ENCODE results near the gene KCNJ6. TPM values are rescaled to one million over a fixed set of nuclear protein-coding genes. Genes with fewer than 3 reads are reported as not detected.

The KCNJ6 gene
- total RNA-seq, 1 donor from 2014 or later = not detected

DNA sequence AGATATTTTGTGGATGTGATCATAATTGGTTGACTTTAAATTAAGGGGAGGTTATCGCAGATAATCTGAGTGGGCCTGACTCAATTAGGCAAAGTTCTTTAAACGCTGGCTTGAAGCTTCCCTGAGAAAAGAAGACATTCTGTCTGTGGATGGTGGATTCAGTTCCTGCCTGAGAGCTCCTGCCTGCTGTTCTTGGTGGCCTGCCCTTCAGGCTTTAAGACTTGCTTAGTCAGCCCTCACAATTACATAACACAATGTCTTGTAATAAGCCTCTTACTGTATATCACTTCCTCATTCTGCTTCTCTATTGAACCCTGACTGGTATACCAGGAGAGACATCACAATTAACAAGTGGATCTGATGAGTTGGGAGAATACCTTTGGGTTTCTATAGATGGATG is 50.2 kb downstream of the KCNJ6 start:
- DNase-seq (ENCODE audit: low spot score) = no peak

DNA sequence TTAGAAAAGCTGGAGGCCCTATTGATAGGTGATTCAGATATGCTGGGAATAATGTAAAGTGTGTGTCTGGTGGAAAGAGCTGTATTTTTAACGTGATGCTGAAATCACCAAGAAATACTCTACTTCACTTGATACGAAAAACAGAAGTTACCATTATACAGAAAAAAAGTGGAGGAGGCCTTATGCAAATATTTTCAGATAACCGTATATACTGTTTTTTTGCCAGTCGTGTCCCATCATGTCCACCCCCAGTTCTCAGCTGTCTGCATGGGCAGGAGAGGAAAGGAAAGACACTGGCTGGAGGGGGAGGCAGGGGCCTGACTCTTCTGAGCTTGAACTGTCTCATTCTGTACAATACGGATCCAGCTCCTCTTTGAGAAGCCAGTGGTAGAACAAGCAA is 51.1 kb downstream of the KCNJ6 start:
- DNase-seq (ENCODE audit: low spot score) = no peak

DNA sequence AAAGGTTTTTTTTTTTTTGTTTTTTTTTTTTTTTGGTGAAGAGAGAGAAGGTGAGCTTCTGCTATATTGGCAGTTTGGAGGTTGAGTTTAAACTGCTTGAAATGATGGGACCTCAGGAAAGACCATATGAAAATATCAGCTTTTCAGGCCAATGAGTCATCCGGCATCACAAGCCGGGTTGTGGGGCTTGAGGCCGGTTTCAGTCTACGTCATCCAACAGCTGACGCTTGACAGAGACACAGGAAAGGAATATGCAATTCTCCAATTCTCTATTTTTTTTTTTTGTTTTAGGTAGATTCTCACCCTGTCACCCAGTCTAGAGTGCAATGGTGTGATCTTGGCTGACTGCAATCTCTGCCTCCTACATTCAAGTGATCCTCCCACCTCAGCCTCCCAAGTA is 52.4 kb downstream of the KCNJ6 start:
- no peak for DNase-seq (ENCODE audit: low spot score)

DNA sequence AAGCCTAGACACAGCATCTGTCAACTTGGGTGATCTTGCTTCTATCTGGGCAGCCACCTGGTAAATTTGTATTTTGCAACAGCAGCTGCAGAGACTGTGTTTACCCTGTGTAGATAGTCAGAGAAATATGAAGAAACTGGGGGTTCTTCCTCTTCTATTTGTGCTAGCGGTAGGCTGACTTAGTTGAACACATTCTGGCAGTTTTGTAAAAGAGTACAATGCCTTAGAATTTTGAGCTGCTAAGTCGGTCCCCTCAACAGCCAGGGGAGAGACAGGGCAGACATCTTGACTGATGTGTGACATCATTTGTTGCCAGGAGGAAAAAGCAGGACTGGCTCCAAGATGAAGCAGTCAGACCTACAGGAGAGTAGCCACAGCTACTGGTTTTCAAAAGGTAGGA is 53.7 kb downstream of the KCNJ6 start:
- DNase-seq (ENCODE audit: low spot score) = no peak

DNA sequence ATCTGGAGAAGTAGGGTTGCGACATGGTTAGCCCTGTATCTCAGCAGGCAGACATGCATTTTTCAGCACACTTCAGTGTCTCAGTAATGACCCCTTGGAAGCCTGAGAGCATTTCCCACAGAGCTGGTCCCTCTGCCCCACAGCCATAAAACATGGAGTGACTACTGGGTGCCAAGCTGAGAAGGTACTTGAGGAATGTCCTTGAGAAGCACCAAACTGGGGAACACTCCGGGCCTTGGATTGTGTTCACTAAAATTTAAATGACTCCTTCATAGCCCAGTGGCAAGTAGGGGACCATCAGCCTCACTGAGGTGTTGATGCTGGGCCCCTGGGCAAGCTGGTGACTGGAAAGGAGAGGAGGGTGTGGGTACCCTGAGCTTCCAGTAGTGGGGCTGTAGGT is 54.7 kb downstream of the KCNJ6 start:
- no peak for DNase-seq (ENCODE audit: low spot score)

DNA sequence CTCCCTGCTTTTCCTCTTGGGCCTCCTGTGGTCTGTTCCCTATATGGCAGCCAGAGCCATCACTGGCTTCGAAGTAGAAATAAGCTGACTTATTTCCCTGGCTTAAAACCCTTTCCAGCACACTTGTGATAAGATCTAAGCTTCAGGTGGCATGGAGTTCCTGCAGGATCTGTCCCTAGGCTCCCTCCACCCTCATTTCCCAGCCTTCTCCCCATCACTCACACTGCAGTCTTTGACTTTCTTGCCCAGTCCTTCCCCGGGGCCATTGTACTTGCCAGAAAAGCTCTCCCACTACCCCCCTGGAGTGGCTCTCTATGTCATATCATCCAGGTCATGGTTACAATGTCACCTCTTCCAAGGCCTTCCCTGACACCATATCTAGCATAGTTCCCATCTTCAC is 55.8 kb downstream of the KCNJ6 start:
- DNase-seq (ENCODE audit: low spot score) = no peak

DNA sequence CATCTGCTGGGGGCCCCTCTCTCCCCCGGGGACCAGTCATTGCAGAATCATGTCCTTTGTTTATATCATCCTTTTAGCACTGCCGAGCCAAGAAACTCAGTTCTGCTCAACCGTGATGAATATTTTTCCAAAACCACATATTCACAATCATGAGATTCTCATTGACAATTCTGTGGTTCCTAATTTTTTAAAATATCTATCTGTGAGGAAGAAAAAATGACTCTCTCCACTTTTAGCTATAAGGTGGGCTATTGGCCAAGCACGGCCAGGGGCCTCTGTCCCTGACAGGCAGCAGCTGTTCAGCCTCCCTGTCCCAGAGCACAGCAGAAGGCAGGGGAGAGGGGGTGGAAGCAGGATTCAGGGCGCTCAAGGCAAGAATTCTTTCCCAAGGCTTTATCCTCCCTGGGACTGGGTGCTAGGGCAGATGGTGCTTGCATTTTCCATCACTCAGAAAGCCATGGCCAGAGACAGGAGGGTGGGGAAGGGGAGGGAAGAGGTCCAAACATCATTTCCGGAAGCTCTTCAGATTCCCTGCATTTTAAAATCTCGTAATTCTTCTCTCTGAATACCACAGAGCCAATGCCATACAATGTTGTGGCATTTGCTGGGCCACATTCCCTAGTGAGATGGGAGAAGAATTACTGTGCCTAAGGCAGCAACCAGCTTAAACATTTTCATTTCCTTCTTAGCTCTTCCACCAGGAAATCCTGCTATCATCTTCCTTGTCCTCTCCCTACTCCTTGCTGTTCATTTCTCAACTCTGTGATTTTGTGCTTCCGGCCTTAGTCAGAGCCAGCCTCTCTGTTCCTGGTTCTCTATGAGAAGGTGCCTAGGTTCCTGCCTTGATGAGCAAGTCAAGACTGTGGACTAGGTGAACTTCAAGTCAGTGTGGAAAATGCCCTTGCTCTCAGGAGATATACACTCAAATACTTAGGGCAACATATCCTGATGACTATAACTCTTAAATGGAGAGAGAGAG is 60.3 kb downstream of the KCNJ6 start:
- no peak for DNase-seq (ENCODE audit: low spot score)

DNA sequence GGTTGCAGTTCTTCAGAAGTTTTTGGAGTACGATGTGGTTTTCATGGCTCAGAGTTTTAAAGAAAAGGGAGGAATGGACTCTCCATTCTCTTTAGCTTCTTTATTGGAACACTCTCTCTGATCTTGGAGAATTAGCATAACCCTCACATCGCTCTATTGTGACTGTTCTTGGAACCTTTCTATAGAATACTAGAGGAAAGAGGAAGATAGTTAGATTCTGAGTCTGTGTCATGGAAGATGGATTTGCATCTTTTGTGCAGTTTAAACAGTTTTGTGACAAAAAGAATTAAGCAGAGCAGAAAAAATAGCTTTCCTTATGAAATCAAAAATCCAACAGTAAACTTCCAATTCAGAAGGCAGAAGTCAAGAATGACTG is 61.0 kb downstream of the KCNJ6 start:
- no peak for DNase-seq (ENCODE audit: low spot score)

DNA sequence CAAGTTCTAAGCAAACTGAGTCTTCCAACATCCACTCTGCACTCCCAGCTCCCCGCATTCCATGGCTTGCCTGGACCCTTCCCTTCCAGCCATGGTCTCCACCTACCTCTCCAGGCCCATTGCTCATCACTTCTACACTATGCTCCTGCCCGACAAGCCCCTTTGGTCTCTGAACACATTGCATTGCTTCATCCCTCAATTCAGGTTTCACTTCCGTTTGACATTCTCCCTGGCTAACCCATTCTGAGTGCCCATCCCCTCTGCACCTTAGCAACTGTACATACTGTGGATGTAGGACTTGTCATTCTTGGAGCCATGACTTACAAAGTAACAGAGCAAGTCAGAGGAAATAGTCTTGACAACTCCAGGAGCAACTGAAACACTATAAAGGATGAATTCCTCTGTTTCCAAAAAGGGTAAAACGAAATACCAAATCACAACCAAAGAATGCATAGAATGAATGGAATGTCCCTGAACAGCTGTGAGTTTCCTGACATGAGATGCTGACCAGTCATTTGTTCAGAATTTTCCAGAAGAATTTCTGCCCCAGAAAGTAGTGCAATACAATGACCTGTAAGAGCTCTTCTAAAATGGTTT is 66.7 kb downstream of the KCNJ6 start:
- DNase-seq (ENCODE audit: low spot score) = no peak

DNA sequence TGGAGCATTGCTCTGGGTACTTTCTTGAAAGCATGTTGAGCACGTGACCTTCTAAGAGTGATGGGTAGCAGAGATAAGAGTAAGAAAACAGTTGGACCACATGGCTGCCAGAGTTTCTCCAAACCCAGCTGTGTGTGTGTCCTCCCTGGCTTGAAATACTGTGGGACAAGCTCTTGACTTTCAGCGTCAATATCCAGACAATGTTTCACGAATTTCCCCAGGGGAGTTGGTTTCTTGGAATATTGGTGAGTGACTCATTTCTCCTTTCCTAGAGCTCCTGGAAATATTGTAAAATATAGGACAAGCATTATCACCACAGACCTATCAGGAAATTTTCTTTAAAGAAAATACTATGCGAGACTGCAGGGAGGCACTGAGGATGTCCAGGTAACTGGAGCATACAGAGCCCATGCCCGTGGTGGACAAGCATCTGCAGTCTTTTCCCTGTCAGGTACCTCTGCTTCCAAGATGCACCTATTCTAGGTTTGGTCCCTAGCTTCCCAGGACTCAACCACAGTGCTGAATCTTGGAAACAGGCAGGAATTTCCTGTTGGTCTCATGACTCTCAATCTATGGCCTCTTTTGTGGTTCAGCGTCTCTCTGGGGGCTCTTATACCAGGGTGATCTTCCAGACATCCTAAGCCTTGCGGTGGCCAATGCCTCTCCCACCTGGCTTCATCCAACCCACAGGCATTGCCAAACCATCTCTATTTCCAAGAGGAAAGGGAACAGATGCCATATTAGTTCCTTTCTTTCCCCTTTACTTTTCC is 67.4 kb downstream of the KCNJ6 start:
- DNase-seq (ENCODE audit: low spot score) = no peak

DNA sequence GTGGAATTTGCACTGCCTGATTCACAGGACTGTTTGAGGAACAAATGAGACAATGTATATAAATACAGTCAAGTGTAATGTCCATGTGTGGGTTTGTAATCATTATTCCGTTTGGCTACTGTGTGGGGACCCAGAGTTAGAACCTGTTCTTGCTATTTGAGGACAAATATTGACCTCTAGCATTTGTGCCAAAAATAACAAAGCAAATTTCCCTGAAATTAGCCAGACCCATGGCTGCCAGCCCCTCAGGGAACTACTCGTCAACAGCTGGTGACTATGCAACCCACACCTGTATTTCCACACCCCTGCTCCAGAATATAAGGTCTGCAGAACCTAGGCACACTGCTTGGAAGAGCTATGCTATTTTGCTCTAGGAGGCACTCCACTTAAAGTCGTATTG is 70.7 kb downstream of the KCNJ6 start:
- no peak for DNase-seq (ENCODE audit: low spot score)

DNA sequence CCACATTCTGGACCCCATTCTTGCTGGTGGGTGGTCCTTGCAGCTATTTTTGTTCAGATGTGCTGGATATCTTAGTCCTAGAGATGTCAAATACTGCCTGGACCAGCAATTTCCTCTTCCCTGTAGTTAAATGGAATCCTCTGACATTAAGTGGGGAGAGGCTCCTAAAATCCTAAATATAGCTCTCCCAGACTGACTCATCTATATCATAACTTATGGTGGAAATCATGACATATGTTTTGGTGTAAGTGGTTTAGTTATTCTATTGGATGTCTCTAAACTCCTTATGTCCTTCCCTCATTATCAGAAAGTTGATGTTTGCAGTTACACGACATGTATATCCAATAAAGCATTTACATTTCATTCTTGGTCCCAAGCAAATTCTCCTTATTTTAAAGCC is 73.1 kb downstream of the KCNJ6 start:
- no peak for DNase-seq (ENCODE audit: low spot score)

DNA sequence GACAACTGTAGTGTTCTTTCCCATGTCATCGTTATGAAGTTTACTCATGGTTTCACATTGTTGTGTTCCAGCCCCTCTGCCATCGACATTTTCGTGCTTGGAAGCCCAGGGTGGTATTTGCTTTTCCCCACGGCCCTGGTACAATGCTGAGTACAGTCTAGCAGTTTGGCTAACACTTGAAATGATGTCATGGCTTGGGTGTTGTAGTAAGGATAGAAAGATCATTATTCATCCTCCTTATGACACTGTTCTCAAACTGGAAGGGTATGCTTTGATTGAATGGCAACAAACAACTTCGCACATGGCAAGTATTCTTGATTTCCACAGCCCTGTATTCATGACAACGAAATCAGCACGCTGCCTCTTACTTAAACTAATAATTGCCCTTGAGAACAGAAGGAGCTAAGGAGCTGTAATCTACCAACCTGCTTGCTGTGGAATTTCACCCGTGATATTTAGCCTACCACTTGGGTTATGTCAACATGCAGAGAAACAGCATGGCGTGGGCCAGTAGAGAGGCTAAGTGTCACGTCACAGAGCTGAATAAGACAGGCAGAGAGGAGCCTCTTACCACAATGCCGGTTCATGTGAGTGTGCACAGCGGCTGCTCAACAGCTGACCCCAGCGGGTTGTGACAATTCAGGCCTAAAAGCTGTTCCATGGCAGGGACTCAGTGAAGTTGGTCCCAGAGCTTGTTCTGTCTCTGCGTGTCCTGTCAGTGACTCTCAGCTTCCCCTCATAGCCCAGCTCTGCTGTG is 73.9 kb downstream of the KCNJ6 start:
- no peak for DNase-seq (ENCODE audit: low spot score)

DNA sequence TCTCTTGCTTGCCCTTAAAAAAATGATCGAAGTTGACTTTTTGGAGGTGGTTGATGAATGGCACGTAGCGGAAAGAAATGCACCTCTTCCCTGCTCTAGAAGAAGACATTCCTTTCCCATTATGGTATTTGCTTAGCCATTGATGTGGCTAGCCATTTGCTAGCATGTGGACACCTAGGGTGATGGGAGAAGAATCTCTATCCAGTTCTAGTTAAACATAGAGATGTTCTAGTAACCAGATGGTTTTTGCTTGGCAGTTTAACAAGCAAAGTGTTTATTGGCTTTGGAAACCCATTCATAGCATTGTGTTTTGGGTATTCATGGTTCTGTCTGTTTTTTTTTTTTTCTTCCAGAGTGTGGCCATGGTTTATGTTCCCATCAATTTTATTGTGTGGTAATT is 78.9 kb downstream of the KCNJ6 start:
- no peak for DNase-seq (ENCODE audit: low spot score)

DNA sequence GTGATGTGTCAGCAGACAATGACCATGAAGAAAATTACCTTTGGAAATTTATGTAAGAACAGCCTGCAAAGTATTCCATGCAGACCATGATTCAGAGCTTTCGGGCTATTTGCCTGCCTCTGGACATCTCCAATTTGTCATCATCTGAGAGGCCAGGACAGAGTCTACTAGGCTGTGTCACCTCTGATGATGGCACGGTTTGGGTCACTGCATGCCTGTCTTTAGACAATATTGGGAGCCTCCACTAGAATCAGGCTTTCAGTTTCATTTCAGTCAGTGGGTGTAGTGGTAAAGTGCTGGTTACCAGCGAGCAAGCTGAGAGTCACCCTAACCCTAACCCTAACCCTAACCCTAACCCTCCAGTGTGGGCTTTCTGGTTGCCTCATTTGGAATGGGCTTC is 80.8 kb downstream of the KCNJ6 start:
- no peak for DNase-seq (ENCODE audit: low spot score)

DNA sequence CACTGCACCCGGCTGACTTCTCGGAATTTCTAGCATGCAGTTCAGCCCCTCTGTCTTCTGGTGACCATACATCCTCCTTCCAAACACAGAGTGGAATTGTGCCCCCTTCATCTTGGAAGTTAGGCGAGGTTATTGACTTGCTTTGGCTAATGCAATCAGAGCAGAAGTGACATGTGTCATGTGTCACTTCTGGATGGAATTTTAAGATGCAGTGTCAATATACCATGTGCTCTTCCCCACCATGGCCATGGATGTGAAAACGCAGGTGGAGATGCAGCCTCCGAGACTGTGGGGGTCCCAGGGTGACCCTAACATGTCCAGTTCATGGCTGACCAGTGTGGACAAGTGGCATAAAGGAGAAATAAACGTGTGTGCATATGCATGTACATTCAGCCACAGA is 83.0 kb downstream of the KCNJ6 start:
- DNase-seq (ENCODE audit: low spot score) = no peak

DNA sequence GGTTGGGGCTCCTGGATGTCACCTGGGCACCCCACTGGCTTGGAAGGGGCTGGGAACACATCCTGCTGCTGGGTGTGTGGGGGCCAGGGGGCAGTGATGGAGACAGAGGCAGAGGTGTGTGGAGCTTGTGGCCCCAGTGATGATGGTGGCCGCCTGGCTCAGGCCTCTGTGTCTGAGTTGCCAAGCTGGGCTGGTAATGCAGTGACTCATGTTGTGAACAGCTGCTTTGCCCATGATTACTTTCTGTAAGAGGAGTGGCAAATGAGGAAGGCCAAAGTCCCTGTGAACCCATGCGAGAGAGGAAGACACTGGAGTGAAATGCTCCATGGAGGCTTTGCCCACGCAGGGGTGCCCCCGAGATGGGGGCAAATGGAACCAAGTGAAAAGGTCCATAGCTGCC is 86.8 kb downstream of the KCNJ6 start:
- no peak for DNase-seq (ENCODE audit: low spot score)

DNA sequence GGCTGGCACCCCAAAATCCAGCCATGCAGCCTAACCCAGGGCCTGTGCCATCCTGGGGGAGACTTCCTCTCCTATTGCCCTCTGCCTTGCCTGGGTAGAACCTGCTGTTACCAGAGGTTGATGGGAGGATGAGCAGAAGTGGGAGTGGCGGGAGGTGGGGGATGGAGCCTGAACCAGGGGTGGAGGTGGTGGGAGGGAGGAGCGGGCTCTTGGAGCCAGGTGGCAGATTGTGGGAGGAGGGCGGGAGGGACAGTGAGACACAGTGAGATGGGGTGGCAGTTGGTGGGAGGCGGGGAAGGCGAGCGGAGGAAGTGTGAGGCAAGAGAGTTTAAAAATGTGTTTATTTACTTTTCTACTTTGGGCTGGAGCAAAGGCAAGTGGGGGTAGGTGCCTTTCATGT is 87.3 kb downstream of the KCNJ6 start:
- DNase-seq (ENCODE audit: low spot score) = no peak

DNA sequence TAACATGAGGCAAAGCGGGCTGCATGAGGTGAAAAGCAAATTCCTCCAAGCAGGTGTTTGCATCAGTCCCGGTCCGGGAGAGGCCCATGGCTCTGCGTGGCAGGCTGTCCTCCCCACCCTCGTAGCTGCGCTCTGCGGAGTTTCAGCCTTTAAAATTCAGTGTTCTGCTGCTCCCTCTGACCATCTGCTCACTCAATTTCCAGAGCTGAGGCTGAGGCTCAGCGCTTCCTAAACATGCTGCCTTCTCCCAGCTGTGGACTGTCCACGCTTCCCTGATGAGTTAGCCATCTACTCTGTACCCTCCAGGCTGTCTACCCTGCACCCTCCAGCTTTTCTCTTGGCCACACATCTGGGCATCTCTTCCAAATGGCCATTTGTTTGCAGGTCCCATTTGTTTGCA is 87.7 kb downstream of the KCNJ6 start:
- DNase-seq (ENCODE audit: low spot score) = no peak

DNA sequence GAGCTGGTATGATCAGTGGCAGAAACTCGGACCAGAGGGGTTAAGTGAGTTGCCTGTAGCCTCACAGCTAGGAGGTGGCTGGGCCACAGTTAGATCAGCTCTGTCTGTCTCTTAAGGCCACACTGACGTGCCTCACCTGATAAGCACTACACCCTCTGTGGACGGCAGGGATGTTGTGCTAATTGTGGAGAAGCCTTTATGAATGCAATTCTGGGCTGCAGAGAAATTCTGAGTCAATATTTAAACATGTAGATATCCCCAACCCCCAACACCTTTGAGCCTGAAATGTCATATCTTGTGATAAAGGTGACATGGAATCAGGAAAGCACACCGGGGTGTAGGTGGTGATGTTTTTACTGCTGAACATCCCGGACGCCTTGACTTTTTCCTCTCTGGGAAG is 88.3 kb downstream of the KCNJ6 start:
- no peak for DNase-seq (ENCODE audit: low spot score)

DNA sequence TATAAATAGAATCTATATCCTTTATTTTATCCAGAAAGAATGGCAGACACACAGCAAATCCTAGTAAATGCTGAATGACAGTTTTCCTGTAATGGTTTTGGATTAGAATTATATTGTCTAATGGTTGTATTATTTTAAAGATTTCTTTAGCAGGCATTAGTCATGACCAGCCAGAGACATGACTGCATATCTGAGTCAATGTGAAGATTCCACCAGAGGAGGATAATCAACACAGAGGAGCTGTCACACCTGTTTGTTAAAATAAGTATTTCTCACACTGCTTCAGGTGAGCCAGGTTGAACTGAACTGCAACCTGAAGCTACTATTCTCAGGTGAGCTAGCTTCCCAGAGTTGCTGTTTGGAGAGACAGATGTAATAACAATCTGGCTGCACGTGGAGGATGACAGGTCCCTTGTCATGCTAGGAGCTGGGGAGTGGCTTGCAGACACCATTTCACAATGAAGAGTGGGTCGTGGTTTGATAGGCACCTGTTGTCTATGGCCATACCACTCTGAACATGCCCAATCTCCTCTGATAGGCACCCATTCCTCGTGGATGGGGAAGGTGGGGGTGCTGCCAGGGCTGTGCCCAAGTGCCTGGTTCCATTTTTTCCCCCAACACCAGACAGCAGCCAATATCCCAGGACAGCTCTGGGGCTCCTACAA is 94.3 kb downstream of the KCNJ6 start:
- DNase-seq (ENCODE audit: low spot score) = no peak

All from mesenteric fat pad (tissue), 1 donor.